Measurements from ENCODE around the gene YPEL2. TPM values are rescaled to one million over a fixed set of nuclear protein-coding genes. Genes with fewer than 3 reads are reported as not detected.

The YPEL2 gene
- total and polyA plus RNA-seq, 2 of the 13 experiments (the other 11 are each of a cell fraction or from before 2014, with no cell fraction given) = 8.5 to 21.1 TPM

DNA sequence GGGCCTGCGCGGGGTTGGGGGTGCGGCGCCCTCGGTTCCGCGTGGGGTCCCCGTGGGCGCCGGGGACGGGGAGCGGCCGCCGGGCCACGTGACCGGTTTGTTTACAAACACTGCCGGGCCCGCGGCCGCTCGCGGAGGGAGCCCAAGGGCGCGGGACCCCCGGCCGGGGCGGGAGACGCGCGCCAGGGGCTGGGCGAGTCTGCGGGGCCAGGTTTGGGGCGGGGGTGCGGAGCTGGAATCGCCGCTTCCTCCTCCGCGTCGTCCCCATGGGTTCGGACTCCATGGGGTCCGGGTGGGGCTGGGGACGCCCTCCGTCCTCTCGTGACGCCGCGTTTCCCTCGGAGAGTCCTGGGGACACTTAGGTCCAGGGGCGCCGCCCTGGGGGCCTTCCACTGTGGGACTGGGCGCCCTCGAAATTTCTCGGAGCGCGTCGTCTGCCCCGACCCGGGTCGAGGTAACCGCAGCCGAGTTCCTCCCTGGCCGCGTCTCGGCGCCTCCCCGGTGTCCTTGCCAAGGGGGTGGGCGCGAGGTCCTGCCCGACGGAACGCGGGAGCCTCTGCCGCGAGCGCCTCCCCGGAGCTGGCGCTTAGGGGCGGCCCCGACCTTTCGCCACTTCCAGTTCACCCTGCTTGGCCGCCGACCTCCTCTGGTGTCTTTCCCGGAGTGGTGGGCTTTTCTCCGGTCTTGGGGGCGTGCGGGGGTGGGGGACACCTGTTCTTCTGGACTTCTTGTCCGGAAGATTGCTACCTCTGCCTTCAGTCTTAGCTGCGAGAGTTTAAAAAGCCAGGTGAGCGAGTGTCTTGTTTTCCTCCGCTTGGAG lies 684 bp downstream of the YPEL2 start (continued):
- TF ChIP-seq, protein P1, sequence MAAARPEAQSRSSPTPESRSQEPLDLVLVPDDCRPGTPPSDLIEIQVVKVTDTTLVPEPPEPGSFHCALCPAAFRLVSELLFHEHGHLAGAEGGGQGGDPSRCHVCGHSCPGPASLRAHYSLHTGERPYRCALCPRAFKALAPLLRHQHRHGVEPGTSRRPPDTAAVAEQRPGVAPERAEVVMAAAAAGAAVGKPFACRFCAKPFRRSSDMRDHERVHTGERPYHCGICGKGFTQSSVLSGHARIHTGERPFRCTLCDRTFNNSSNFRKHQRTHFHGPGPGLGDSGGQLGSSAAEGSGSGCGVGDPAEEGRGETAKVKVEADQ (CRISPR knock-in tag; IDR thresholded peaks at IDR 0.05; ENCODE audit: borderline replicate concordance) = no peak
- no peak for TF ChIP-seq PHB2 (IDR thresholded peaks at IDR 0.05; ENCODE audit: partially characterized antibody)
- no peak for TF ChIP-seq ZNF644 (CRISPR knock-in tag; IDR thresholded peaks at IDR 0.05; ENCODE audit: low read depth)
- TF ChIP-seq ZFP36L2 (CRISPR knock-in tag; IDR thresholded peaks at IDR 0.05) = no peak
- TF ChIP-seq ZNF768 (CRISPR knock-in tag; IDR thresholded peaks at IDR 0.05) = 0 out of 2 replicates have a peak, but pooled peaks have one; percentile 14
- TF ChIP-seq, protein P2, sequence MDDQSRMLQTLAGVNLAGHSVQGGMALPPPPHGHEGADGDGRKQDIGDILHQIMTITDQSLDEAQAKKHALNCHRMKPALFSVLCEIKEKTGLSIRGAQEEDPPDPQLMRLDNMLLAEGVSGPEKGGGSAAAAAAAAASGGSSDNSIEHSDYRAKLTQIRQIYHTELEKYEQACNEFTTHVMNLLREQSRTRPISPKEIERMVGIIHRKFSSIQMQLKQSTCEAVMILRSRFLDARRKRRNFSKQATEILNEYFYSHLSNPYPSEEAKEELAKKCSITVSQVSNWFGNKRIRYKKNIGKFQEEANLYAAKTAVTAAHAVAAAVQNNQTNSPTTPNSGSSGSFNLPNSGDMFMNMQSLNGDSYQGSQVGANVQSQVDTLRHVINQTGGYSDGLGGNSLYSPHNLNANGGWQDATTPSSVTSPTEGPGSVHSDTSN (CRISPR knock-in tag; IDR thresholded peaks at IDR 0.05; ENCODE audit: borderline replicate concordance) = no peak
- TF ChIP-seq ZBTB49 (CRISPR knock-in tag; IDR thresholded peaks at IDR 0.05; ENCODE audit: borderline replicate concordance) = no peak
- TF ChIP-seq, protein P3, sequence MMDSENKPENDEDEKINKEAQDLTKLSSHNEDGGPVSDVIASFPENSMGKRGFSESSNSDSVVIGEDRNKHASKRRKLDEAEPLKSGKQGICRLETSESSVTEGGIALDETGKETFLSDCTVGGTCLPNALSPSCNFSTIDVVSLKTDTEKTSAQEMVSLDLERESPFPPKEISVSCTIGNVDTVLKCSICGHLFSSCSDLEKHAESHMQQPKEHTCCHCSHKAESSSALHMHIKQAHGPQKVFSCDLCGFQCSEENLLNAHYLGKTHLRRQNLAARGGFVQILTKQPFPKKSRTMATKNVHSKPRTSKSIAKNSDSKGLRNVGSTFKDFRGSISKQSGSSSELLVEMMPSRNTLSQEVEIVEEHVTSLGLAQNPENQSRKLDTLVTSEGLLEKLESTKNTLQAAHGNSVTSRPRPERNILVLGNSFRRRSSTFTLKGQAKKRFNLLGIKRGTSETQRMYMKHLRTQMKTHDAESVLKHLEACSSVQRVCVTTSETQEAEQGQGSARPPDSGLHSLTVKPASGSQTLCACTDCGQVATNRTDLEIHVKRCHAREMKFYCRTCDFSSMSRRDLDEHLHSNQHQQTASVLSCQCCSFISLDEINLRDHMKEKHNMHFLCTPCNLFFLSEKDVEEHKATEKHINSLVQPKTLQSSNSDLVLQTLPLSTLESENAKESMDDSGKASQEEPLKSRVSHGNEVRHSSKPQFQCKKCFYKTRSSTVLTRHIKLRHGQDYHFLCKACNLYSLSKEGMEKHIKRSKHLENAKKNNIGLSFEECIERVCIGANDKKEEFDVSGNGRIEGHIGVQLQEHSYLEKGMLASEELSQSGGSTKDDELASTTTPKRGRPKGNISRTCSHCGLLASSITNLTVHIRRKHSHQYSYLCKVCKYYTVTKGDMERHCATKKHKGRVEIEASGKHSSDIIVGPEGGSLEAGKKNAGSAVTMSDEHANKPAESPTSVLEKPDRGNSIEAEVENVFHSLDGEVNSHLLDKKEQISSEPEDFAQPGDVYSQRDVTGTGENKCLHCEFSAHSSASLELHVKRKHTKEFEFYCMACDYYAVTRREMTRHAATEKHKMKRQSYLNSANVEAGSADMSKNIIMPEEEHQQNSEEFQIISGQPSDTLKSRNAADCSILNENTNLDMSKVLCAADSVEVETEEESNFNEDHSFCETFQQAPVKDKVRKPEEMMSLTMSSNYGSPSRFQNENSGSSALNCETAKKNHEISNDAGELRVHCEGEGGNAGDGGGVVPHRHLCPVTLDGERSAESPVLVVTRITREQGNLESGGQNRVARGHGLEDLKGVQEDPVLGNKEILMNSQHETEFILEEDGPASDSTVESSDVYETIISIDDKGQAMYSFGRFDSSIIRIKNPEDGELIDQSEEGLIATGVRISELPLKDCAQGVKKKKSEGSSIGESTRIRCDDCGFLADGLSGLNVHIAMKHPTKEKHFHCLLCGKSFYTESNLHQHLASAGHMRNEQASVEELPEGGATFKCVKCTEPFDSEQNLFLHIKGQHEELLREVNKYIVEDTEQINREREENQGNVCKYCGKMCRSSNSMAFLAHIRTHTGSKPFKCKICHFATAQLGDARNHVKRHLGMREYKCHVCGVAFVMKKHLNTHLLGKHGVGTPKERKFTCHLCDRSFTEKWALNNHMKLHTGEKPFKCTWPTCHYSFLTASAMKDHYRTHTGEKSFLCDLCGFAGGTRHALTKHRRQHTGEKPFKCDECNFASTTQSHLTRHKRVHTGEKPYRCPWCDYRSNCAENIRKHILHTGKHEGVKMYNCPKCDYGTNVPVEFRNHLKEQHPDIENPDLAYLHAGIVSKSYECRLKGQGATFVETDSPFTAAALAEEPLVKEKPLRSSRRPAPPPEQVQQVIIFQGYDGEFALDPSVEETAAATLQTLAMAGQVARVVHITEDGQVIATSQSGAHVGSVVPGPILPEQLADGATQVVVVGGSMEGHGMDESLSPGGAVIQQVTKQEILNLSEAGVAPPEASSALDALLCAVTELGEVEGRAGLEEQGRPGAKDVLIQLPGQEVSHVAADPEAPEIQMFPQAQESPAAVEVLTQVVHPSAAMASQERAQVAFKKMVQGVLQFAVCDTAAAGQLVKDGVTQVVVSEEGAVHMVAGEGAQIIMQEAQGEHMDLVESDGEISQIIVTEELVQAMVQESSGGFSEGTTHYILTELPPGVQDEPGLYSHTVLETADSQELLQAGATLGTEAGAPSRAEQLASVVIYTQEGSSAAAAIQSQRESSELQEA (CRISPR knock-in tag; IDR thresholded peaks at IDR 0.05; ENCODE audit: not compliant biosample characterization) = peak; percentile 54
- no peak for TF ChIP-seq HNRNPUL1 (IDR thresholded peaks at IDR 0.05; ENCODE audit: low read depth, low read length)
- no peak; the same call in 1 of the 2 replicates for TF ChIP-seq BORCS8-MEF2B (CRISPR knock-in tag; IDR thresholded peaks at IDR 0.05)
- TF ChIP-seq SNAPC5 (CRISPR knock-in tag; IDR thresholded peaks at IDR 0.05; ENCODE audit: borderline replicate concordance) = no peak
- TF ChIP-seq, protein P4, sequence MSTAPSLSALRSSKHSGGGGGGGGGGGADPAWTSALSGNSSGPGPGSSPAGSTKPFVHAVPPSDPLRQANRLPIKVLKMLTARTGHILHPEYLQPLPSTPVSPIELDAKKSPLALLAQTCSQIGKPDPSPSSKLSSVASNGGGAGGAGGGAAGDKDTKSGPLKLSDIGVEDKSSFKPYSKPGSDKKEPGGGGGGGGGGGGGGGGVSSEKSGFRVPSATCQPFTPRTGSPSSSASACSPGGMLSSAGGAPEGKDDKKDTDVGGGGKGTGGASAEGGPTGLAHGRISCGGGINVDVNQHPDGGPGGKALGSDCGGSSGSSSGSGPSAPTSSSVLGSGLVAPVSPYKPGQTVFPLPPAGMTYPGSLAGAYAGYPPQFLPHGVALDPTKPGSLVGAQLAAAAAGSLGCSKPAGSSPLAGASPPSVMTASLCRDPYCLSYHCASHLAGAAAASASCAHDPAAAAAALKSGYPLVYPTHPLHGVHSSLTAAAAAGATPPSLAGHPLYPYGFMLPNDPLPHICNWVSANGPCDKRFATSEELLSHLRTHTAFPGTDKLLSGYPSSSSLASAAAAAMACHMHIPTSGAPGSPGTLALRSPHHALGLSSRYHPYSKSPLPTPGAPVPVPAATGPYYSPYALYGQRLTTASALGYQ (CRISPR knock-in tag; IDR thresholded peaks at IDR 0.05) = no peak
- no peak for TF ChIP-seq ZNF101 (CRISPR knock-in tag; IDR thresholded peaks at IDR 0.05; ENCODE audit: borderline replicate concordance, low read depth)
